ENCODE data around the gene OR14J1.
A peak's percentile ranks its signal among the peaks of the same experiment; 100 is the strongest.
"Not testable (repeated sequence)": the region's sequence is repeated elsewhere in the genome, so short reads cannot be mapped to it uniquely, and the experiment has no call there.

OR14J1 gene, protein sequence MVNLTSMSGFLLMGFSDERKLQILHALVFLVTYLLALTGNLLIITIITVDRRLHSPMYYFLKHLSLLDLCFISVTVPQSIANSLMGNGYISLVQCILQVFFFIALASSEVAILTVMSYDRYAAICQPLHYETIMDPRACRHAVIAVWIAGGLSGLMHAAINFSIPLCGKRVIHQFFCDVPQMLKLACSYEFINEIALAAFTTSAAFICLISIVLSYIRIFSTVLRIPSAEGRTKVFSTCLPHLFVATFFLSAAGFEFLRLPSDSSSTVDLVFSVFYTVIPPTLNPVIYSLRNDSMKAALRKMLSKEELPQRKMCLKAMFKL

GRCh38 chr6:29301316-29301715 lies at the start of gene OR14J1:
Gene OR14J1, plus strand, starts transcription at chr6:29301701. Its CDS starts 4,989 bp downstream, at chr6:29306690.
- no peak for FAIRE-seq
- DNase-seq (ENCODE audit: low spot score) = no peak

DNA sequence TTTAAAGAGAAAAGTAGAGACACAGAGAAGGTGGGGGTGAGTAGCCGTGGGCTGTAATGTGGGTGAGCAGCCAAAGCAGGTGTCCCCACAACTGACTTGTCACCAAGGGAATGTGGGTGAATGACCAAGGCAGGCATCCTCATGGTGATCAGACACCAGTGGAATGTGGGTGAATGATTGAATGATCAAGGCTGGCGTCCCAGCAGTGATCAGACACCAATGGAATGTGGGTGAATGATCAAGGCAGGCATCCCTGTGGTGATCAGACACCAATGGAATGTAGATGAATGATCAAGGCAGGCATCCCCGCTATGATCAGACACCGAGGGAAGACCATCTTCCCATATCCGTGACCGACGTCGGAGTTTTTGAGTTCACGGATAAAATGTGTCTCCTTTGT lies 49.8 kb upstream of the OR14J1 start:
- peak; percentile 37 for FAIRE-seq
- peak; percentile 34 for DNase-seq (ENCODE audit: low spot score)

GRCh38 chr6:29255530-29255929 lies 46.0 kb upstream of the OR14J1 start:
- no peak for FAIRE-seq
- no peak for DNase-seq (ENCODE audit: low spot score)

DNA sequence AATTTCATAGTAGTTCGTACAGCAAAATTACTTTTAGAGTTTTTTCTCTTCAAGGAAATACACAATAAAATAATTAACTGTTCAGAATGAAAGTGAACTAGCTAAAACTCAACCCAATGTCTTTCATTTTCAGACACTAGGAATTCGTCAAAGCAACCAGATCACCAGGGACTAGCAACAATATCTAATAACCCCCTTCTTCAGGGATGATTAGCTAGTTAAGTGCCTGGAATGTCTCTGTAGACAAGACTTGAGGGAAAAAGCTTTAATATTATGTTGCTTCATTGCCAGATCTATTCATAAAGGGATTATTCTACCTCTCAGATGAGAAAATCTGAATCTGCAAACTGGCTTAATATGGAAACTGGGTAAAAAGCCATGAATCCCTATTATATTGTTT lies 41.8 kb upstream of the OR14J1 start:
- no peak for FAIRE-seq
- no peak for DNase-seq (ENCODE audit: low spot score)

DNA sequence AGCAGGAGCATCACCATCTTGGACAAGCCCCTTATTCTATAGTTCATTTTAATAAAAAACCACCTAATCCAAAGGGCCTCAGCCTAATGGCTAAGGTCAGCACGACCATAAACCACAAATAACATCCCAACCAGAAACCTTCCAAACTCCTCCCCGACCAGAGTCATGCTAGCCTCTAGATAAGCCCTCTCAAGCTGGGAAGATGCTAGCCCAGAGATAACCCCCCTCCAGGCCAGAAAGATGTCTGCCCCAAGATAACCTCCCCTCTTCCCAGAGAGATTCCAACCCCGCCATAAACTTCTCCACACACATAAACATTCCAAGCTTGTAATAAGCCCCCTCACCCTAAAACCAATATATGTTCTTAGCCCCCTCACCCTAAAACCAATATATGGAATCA lies 38.5 kb upstream of the OR14J1 start:
- DNase-seq (ENCODE audit: low spot score) = no peak
- FAIRE-seq = no peak

DNA sequence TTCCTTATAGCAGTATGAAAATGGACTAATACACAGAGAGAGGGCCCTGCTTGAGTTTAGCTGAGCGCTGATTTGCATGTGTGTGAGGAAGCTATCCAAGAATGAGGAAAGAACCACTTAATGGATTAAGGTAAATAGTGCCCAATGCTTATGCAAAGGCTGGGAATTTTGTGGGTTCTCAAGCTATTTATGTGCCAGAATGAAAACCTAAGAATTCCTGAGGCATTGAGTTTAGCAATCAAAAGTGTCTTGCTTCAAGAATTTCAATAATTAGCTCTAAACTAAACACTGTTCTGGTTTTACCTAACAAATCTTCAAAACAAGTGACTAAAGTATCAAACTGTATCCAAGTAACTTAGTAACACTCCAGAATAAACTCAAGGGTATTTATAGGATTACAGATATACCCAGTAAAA lies 7.0 kb upstream of the OR14J1 start:
- FAIRE-seq (no peak), DNase-seq (ENCODE audit: low spot score) (no peak)

GRCh38 chr6:29295181-29295585 lies 6.3 kb upstream of the OR14J1 start:
- FAIRE-seq (no peak), DNase-seq (ENCODE audit: low spot score) (no peak)

DNA sequence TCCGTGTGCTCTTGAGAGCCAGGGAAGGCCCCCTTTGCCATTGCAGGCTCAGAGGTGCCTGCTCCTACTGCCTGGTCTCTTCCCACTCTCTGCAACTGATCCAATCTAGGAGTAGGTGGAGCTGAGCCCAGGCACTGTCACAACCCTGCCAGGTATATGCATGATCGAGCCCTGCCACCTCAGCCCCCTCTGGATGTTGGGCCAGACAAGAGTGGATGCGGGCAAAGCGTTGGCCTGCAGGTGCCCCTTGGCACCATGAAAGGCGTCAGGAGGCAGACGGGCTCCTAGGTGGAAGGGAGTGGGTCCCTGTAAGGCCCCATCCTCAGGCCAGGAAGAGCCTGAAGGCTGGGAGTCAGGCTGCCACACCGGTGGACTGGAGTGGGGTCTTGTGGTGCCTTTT lies 5.9 kb upstream of the OR14J1 start:
- DNase-seq (ENCODE audit: low spot score) (no peak), FAIRE-seq (no peak)

- FAIRE-seq (no peak), DNase-seq (ENCODE audit: low spot score) (no peak)
Observed at GRCh38 chr6:29319931-29320330, 18.4 kb downstream of the OR14J1 start.

- DNase-seq (ENCODE audit: low spot score); FAIRE-seq: not testable (repeated sequence)
Observed at GRCh38 chr6:29323332-29323731, 21.8 kb downstream of the OR14J1 start.

DNA sequence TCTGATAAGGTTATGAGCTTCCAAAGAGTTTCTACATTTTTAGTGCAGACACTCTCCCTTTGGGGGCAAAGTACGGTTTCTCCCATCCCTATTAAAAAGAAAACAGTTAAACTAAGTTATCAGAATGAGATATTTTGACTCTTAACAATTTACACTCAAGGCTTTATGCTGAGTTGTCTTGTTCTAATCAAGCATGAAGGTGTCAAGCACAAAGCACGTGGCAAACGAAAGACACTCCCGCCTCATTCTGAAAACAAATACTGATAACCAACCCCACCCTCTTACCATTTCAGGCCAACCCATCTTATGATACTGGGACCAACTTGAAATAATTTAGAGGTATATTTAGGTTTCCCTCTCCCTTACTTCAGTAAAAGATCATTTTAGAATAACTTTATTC lies 24.3 kb downstream of the OR14J1 start:
- DNase-seq (ENCODE audit: low spot score) (no peak), FAIRE-seq (no peak)

DNA sequence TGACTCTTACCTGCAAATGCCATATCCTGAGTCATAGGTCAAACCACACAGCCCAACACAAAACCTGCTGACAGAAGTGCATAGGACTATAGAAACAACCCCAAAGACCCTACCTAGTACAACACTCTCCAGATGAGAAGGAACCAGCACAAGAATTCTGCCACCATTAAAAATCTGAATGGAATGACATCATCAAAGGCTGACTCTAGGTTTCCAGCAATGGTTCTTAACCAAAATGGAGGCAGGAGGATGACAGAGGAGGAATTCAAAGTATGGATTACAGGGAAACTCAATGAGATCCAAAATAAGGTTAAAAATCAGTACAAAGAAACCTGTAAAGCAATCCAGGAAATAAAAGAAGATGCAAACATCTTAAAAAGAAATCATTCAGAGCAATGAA lies 31.2 kb downstream of the OR14J1 start:
- no peak for FAIRE-seq
- DNase-seq (ENCODE audit: low spot score) = no peak

DNA sequence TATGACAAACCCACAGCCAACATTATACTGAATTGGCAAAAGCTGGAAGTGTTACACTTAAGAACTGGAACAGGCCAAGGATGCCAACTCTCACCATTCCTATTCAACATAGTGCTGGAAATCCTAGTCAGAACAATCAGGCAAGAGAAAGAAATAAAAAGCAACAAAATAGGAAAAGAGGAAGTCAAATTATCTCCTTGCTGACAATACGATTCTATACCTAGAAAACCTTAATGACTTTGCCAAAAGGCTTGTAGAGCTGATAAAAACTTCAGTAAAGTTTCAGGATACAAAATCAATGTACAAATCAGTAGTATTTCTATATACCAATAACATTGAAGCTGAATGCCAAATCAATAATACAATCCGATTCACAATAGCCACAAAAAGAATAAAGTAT lies 34.8 kb downstream of the OR14J1 start:
- FAIRE-seq (no peak), DNase-seq (ENCODE audit: low spot score) (no peak)

- FAIRE-seq = no peak
Observed at GRCh38 chr6:29345380-29345779, 43.9 kb downstream of the OR14J1 start.

DNA sequence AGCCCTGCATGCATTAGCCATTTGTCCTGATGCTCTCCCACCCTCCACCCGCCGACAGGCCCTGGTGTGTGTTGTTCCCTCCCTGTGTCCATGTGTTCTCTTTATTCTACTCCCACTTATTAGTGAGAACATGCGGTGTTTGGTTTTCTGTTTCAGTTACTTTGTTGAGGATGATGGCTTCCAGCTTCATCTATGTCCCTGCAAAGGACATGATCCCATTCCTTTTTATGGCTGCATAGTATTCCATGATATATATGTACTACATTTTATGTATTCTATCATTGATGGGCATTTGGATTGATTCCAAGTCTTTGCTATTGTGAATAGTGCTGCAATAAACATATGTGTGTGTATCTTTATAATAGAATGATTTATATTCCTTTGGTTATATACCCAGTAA lies 47.8 kb downstream of the OR14J1 start:
- not testable (repeated sequence) for DNase-seq (ENCODE audit: low spot score); FAIRE-seq

More at GRCh38 chr6:29345380-29345779, 43.9 kb downstream of the OR14J1 start:
- no peak for DNase-seq (ENCODE audit: low spot score)

DNA sequence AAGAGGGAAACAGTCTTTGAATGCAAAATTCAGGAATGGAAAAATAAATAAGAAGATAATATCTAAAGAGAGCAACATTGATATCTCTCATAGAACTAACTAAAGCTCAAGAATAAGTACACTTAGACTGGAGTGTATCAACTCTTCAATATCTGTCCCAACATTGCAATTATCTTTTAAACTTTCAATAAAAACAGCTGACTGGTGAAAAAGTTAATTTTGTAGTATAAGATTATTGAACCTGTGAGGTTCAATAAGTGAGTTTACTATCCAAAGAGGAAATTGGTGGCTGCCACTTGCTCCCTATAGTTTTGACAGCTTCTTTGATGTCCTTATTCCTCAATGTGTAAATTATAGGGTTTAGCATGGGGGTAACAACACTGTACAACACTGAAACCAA lies 53.5 kb downstream of the OR14J1 start:
- no peak for DNase-seq (ENCODE audit: low spot score)
- FAIRE-seq = no peak

- FAIRE-seq = no peak
- no peak for DNase-seq (ENCODE audit: low spot score)
Observed at GRCh38 chr6:29355603-29356002, 54.1 kb downstream of the OR14J1 start.

Measured in urothelium cell line (cell line).